LNCAP (cell line): Measurements from ENCODE around the gene BCAS3.

Source experiments
- TF ChIP-seq, protein P1 (sequence below): fragments of 450-650 bp; IDR thresholded peaks from 2 replicates; pipeline ENCODE4 v1.5.1; 2017; ENCODE audit warnings: mild to moderate bottlenecking

Gene BCAS3

DNA sequence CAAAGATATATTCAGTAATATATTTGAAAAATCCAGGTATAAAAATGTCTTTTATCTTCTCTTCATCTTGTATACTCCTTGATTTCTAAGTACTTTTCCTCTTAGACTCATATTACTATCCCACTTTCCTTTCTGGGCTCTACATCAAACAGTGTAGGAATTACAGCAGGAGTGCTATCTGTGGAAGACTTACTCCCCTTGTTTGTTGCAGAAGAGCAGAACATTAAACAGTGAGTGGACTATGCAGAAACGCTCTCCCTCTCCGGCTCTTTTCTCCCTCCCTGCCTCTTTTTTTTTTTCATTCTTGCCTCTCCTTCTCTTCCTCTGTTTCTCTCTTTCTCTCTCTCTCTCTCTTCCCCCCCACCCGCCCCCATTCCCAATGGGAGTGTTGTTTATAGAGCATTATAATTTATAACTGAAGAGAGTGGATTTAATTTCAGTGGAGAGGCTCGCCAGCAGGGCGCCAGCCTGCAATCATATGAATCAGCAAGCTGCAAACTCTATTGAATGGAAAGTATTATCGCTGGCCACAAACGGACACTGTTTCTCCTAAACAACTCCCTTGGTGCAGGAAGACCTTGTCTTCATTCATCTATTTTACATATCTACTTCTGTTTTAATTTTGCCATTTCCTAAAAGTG lies 479.7 kb downstream of the BCAS3 start:
- TF ChIP-seq, protein P1, sequence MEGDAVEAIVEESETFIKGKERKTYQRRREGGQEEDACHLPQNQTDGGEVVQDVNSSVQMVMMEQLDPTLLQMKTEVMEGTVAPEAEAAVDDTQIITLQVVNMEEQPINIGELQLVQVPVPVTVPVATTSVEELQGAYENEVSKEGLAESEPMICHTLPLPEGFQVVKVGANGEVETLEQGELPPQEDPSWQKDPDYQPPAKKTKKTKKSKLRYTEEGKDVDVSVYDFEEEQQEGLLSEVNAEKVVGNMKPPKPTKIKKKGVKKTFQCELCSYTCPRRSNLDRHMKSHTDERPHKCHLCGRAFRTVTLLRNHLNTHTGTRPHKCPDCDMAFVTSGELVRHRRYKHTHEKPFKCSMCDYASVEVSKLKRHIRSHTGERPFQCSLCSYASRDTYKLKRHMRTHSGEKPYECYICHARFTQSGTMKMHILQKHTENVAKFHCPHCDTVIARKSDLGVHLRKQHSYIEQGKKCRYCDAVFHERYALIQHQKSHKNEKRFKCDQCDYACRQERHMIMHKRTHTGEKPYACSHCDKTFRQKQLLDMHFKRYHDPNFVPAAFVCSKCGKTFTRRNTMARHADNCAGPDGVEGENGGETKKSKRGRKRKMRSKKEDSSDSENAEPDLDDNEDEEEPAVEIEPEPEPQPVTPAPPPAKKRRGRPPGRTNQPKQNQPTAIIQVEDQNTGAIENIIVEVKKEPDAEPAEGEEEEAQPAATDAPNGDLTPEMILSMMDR, result no peak

DNA sequence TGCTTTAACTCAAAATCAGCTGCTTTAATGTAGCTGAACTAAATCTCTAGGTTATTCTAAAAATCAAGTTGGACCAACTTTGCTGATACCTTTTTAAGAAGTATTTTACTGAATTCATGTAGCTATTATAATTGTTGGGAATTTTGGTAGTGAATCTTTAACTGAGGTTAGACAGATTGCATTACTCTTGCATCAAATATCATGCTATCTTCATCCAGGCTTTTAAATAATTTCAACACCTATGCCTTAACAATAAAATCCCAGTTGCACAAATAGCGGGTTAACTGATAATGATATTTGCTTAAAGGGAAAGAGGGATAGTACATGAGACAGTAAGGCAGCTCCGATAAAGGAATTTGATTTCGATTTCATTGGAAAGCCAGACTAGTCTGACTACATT lies 480.7 kb downstream of the BCAS3 start:
- TF ChIP-seq, protein P1, result no peak

DNA sequence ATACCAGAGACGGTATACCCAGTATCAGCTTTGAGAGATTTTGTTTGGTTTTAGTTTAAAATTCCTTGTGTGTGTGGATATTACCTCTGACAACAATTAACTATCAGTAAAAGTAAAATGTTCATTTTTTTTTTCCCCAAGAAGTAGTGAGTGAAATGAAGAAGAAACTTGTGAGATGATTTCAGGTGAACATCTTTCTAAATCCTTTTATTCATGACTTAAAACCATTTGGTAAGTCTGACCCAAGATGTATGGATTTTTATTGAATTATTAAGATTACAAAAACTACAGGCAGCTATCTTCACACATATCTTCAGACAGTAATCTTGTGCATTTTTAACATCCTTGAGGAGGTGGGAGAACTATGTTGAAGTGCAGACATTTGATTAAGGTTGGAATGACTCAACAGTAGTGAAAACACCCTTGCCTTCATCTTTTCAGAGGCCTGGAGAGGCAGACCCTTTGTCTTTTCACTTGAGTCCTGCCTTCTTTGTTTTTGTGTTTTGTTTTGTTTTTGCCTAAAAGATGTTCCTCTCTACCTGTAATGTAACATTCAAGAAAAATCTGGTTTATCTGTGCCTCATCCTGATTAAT lies 481.7 kb downstream of the BCAS3 start:
- TF ChIP-seq, protein P1, result no peak

DNA sequence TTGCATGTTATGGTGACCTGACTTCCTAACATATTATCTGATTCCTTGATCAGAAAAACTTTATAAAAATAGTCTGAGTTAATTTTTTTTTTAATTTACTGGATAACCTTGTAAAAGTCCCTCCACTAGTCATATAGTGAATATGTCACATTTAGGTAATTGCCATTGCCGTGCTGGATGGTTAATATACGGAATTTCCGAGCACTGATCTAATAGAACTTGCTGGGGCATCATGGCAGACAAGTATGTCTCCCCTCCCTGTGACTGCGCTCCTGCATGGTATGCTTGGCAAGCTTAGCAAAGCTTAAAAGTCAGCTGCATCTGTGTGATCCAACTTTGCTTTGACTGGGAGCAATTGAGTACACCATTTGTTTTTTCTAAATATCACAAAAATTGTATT lies 482.6 kb downstream of the BCAS3 start:
- TF ChIP-seq, protein P1, result no peak

DNA sequence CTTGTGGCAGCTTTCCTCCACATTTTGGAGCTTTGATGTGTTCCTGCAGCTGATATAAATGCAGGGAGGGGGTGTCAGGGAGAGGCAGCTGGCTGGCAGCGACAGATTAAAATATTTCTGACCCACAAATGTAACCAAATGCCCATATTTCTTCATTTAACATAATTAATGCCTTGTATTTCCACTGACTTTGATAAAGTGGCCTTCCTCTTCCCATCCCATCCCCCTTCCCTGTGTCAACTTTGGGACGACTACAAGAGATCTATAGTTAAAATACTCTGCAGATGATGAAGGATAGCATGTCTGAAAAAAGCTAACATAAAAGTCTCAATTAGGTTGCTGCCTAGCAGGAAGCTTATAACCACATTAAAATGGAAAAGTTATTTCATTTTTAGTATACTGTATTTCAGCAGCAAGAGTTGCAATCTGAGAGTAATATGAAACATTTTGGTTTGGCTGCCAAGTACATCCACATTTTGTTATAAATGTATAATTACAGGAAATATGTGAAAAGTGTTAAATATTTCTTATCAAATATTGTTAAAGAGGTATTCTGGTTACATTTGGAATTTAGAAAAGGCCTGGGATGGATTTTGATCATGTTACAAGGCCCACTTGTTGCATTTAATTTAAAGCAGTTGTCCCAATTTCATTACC lies 483.3 kb downstream of the BCAS3 start:
- TF ChIP-seq, protein P1, result no peak

DNA sequence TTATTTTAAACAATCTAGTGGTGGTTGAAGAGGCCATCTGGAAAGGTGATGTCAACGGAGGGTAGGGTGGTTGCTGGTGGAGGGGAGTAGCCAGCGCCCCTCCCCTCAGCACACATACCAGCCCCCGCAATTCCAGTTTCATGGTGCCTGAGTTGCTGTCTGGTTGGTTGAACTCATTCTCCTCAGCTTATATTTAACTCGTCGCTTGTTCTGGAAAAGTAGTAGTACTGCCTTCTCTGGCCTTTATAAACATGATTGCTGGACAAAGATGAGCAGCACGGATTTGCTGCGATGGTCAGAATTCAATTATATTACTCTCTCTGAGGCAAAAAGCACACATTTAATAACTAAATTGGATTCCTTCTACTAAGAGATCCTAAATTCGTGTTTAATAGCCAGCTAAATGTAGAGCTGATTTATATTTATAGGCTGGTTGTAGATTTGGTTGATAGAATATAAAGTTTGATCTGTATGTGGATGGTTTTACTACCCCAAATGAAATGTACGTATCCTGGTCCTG lies 484.0 kb downstream of the BCAS3 start:
- TF ChIP-seq, protein P1, result no peak

DNA sequence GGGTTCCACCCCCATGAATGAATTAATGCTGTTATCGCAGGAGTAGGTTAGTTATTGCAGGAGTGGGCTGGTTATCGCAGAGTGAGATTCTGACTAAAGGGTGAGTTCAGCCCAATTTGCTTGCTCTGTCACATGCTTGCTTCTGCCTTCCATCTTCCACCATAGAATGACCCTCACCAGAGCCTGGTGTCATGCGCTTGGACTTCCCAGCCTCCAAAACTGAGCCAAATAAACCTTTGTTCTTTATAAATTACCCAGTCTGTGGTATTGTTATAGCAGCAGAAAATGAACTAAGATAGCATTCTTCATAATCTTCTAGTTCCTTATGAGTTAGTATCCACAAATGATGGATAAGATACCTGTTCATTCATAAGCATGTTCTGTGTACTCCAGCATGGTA lies 486.9 kb downstream of the BCAS3 start:
- TF ChIP-seq, protein P1, result no peak
